ENCODE data around the gene ASIC2. TPM values are rescaled to one million over a fixed set of nuclear protein-coding genes. Genes with fewer than 3 reads are reported as not detected.

ASIC2 gene
- total and polyA plus RNA-seq, 9 of the 15 experiments (the other 6 are each of a cell fraction or from before 2014, with no cell fraction given): not detected

GRCh38 chr17:33234233-33234632 lies 58.9 kb downstream of the ASIC2 start:
- no peaks in the 10 kb centered on the region for H3K4me1 ChIP-seq (replicated peaks in 1 of 2; ENCODE audit: control insufficient read depth in 2 of 2, insufficient read depth in 2 of 2, low read length in 2 of 2)
- no peaks in the 10 kb centered on the region for H4K20me1 ChIP-seq (replicated peaks; ENCODE audit: control insufficient read depth, insufficient read depth, low read length)
- H3K9me1 ChIP-seq (ENCODE audit: control insufficient read depth, insufficient read depth, low read length): no peaks in the 10 kb centered on the region
- in situ Hi-C loops (cut with MboI): no loop called here
- WGBS (ENCODE audit: insufficient coverage, low coverage, missing lambda C conversion rate): 3% methylated on average over 4 of the region's 4 CpGs
- H2AFZ ChIP-seq (ENCODE audit: low read depth, low read length): no peak overlapping the region
- H3K36me3 ChIP-seq (ENCODE audit: control insufficient read depth, insufficient read depth, low read length): no peaks in the 10 kb centered on the region
- H3K79me2 ChIP-seq (ENCODE audit: control insufficient read depth, insufficient read depth, low read length): no peaks in the 10 kb centered on the region
- no peak overlapping the region for H3K27ac ChIP-seq (ENCODE audit: extremely low read depth, low read depth, low read length)
- POLR2A ChIA-PET: no interaction called here
- no peak overlapping the region for H3K9ac ChIP-seq (ENCODE audit: insufficient read depth in 1 of 2, low read depth in 2 of 2, low read length in 2 of 2)
- no peak for DNase-seq (ENCODE audit: extremely low read depth in 1 of 4, low spot score in 3 of 4)
- no peak overlapping the region for H3K4me3 ChIP-seq
- no peak for FAIRE-seq
- TF ChIP-seq SMAD4 (CRISPR knock-in tag; conservative IDR thresholded peaks at IDR 0.05) (no peak), TAF1 (IDR thresholded peaks at IDR 0.05; ENCODE audit: control insufficient read depth, extremely low read depth, insufficient read depth, low read length, severe bottlenecking) (no peak), LEF1 (IDR thresholded peaks at IDR 0.05) (no peak), HCFC1 (IDR thresholded peaks at IDR 0.05; ENCODE audit: low read depth, low read length) (no peak), CHAMP1 (IDR thresholded peaks at IDR 0.05) (no peak), POLR3G (IDR thresholded peaks at IDR 0.05; ENCODE audit: extremely low read depth, insufficient read length, insufficient replicate concordance) (no peak), NFYB (IDR thresholded peaks at IDR 0.05; ENCODE audit: extremely low read depth, insufficient read length) (no peak), ZC3H8 (IDR thresholded peaks at IDR 0.05) (no peak), MAZ (CRISPR knock-in tag; conservative IDR thresholded peaks at IDR 0.05 in 1 of 2, IDR thresholded peaks at IDR 0.05 in 1 of 2) (no peak), POLR2G (IDR thresholded peaks at IDR 0.05; ENCODE audit: low read depth, low read length) (no peak), FUS (optimal IDR thresholded peaks at IDR 0.05; ENCODE audit: low read depth, low read length) (no peak), MAX (CRISPR knock-in tag; IDR thresholded peaks at IDR 0.05) (no peak)
- TF ChIP-seq, protein P1, sequence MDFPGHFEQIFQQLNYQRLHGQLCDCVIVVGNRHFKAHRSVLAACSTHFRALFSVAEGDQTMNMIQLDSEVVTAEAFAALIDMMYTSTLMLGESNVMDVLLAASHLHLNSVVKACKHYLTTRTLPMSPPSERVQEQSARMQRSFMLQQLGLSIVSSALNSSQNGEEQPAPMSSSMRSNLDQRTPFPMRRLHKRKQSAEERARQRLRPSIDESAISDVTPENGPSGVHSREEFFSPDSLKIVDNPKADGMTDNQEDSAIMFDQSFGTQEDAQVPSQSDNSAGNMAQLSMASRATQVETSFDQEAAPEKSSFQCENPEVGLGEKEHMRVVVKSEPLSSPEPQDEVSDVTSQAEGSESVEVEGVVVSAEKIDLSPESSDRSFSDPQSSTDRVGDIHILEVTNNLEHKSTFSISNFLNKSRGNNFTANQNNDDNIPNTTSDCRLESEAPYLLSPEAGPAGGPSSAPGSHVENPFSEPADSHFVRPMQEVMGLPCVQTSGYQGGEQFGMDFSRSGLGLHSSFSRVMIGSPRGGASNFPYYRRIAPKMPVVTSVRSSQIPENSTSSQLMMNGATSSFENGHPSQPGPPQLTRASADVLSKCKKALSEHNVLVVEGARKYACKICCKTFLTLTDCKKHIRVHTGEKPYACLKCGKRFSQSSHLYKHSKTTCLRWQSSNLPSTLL (IDR thresholded peaks at IDR 0.05): no peak
- BruUV-seq (replicated peaks): no TSS peak
- ATAC-seq: no peak
- H3K4me2 ChIP-seq (ENCODE audit: insufficient read depth, low read length): no peak overlapping the region
- no peaks in the 10 kb centered on the region for H3K9me3 ChIP-seq (replicated peaks; ENCODE audit: control insufficient read depth, insufficient read depth, low read depth, low read length)
- intact Hi-C loops (cut with micrococcal nuclease): no loop called here
- H3K27me3 ChIP-seq (ENCODE audit: control insufficient read depth in 2 of 2, insufficient read depth in 2 of 2, low read length in 2 of 2): peaks cover 8 to 19% of the 10 kb centered on the region in 2 experiments; a peak in 3 of 5 replicates
- CTCF ChIA-PET (ENCODE audit: low intra/inter-chr PET ratio): no interaction called here
